Smooth muscle cell (in vitro differentiated cells): Measurements from ENCODE around the gene PROS1. TPM values are rescaled to one million over a fixed set of nuclear protein-coding genes. Genes with fewer than 3 reads are reported as not detected.
"Not testable (repeated sequence)": the region's sequence is repeated elsewhere in the genome, so short reads cannot be mapped to it uniquely, and the experiment has no call there.

Source experiments
- DNase-seq: peaks from one replicate; lab custom pipeline; 2025; ENCODE audit not compliant: unreplicated experiment; lab: John Stamatoyannopoulos, UW
- H2AFZ ChIP-seq: fragments of 200-600 bp; sonication (generic); 2 replicates; pipeline ENCODE4 v1.6.0; 2016; ENCODE audit warnings: antibody characterized with exemption, low read depth, mild to moderate bottlenecking
- H3F3A ChIP-seq: fragments of 200-600 bp; sonication (generic); 2 replicates; pipeline ENCODE4 v1.6.0; 2017; ENCODE audit warnings: antibody characterized with exemption, low read depth
- H3K27ac ChIP-seq: fragments of 200-600 bp; sonication (generic); 2 replicates; pipeline ENCODE4 v1.5.1; 2016; ENCODE audit warnings: low read depth, mild to moderate bottlenecking
- H3K27me3 ChIP-seq: fragments of 200-600 bp; sonication (generic); 2 replicates; pipeline ENCODE4 v1.6.1; 2016; ENCODE audit warnings: low read depth, mild to moderate bottlenecking
- H3K36me3 ChIP-seq: fragments of 200-600 bp; sonication (generic); 2 replicates; pipeline ENCODE4 v1.5.1; 2016; ENCODE audit warnings: low read depth
- H3K4me1 ChIP-seq: fragments of 200-600 bp; sonication (generic); 2 replicates; pipeline ENCODE4 v1.5.1; 2016; ENCODE audit warnings: low read depth
- H3K4me2 ChIP-seq: fragments of 200-600 bp; sonication (generic); 2 replicates; pipeline ENCODE4 v1.6.0; 2016; ENCODE audit warnings: mild to moderate bottlenecking
- H3K4me3 ChIP-seq: fragments of 200-600 bp; sonication (generic); 2 replicates; pipeline ENCODE4 v1.5.1; 2016; ENCODE audit warnings: mild to moderate bottlenecking
- H3K79me2 ChIP-seq: fragments of 200-600 bp; sonication (generic); 2 replicates; pipeline ENCODE4 v1.6.0; 2016; ENCODE audit warnings: low read depth, mild to moderate bottlenecking
- H3K9ac ChIP-seq: fragments of 200-600 bp; sonication (generic); 2 replicates; pipeline ENCODE4 v1.6.0; 2016; ENCODE audit warnings: low read depth
- H3K9me3 ChIP-seq: fragments of 200-600 bp; sonication (generic); replicated peaks from 2 replicates; pipeline ENCODE4 v1.5.1; 2016; ENCODE audit warnings: low read depth
- H4K20me1 ChIP-seq: fragments of 200-600 bp; sonication (generic); 2 replicates; pipeline ENCODE4 v1.6.0; 2016; ENCODE audit warnings: low read depth
- WGBS: methylation state at CpG from one replicate; pipeline ENCODE4 v1.1.7; 2016; ENCODE audit warnings: low lambda C conversion rate; 5-methylcytosine and 5-hydroxymethylcytosine counted together
- polyA plus RNA-seq: library from polyadenylated mRNA; unstranded; fragments of >200 nt; fragmentation: Nextera tagmentation; extraction: Ambion mirVana; gene quantifications from 2 replicates; pipeline ENCODE4 v1.2.1, GENCODE V29; 2016
- total RNA-seq: library from RNA; depleted of rRNA; stranded (reverse); fragments of >200 nt; gene quantifications from 2 replicates; pipeline ENCODE4 v1.2.3, GENCODE V29; 2014
- TF ChIP-seq, protein P1 (sequence below): fragments of 200-600 bp; sonication (generic); IDR thresholded peaks from 2 replicates; pipeline ENCODE4 v1.5.1; 2017; ENCODE audit warnings: borderline replicate concordance, mild to moderate bottlenecking, antibody characterized with exemption; ENCODE audit not compliant: insufficient read depth, poor library complexity, severe bottlenecking

The PROS1 gene
- total and polyA plus RNA-seq, 2 experiments from 2014 or later = 10.1 to 16.8 TPM

DNA sequence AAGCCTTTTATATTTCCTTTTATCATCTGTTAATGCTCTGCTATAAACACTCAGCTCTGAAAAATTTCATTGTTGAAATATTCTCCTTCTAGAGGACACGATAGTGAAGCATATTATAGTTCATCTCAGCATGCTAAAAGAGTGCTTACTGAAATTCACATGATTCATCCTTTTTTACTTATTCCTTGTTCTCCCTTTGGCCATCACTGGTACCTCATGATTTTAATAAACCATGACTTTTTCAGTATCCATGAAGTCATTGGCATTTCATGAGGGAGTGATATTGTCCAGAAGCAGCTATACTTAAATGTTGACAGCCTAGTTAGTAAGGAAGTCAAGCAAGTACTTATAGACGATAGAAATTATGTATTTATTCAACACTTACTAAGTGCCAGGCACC is 112.7 kb downstream of the PROS1 start:
- TF ChIP-seq, protein P1, sequence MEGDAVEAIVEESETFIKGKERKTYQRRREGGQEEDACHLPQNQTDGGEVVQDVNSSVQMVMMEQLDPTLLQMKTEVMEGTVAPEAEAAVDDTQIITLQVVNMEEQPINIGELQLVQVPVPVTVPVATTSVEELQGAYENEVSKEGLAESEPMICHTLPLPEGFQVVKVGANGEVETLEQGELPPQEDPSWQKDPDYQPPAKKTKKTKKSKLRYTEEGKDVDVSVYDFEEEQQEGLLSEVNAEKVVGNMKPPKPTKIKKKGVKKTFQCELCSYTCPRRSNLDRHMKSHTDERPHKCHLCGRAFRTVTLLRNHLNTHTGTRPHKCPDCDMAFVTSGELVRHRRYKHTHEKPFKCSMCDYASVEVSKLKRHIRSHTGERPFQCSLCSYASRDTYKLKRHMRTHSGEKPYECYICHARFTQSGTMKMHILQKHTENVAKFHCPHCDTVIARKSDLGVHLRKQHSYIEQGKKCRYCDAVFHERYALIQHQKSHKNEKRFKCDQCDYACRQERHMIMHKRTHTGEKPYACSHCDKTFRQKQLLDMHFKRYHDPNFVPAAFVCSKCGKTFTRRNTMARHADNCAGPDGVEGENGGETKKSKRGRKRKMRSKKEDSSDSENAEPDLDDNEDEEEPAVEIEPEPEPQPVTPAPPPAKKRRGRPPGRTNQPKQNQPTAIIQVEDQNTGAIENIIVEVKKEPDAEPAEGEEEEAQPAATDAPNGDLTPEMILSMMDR = no peak
- no peak overlapping the region for H3K27ac ChIP-seq
- 58% methylated on average over 2 of the region's 2 CpGs for WGBS

DNA sequence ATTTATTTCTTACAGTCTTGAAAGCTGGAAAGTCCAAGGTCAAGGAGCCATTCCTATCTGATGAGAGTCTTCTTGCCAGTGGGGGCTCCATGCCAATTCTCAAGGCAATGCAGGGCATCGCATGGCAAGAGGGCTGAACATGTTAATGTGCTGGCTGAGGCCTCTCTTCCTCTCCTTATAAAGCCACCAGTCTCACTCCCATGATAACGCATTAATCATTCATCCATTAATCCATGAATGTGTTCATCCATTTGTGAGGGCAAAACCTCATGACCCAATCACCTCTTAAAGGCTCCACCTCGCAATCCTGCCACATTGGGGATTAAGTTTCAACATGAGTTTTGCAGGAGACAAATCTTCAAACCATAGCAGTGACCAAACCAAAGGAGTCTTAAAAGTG is 118.3 kb downstream of the PROS1 start:
- Histone ChIP-seq H3K36me3 (no peaks in the 10 kb centered on the region), H3K4me2 (no peak overlapping the region), H3K9ac (no peak overlapping the region), H3K4me3 (no peak overlapping the region), H3K4me1 (no peaks in the 10 kb centered on the region), H3K27me3 (no peaks in the 10 kb centered on the region), H3K9me3 (no peaks in the 10 kb centered on the region), H3F3A (no peaks in the 10 kb centered on the region), H2AFZ (no peak overlapping the region), H4K20me1 (no peaks in the 10 kb centered on the region), H3K27ac (no peak overlapping the region), H3K79me2 (no peaks in the 10 kb centered on the region)
- TF ChIP-seq, protein P1 = no peak
- no peak for DNase-seq
- 62% methylated on average over 3 of the region's 3 CpGs for WGBS

More for the DNA sequence above, 112.7 kb downstream of the PROS1 start:
- H3K4me2 ChIP-seq = no peak overlapping the region
- no peaks in the 10 kb centered on the region for H3K36me3 ChIP-seq
- no peaks in the 10 kb centered on the region for H3K9me3 ChIP-seq
- H3K9ac ChIP-seq = no peak overlapping the region
- no peaks in the 10 kb centered on the region for H3K4me1 ChIP-seq
- H3K79me2 ChIP-seq = no peaks in the 10 kb centered on the region
- no peak overlapping the region for H3K4me3 ChIP-seq
- H4K20me1 ChIP-seq = no peaks in the 10 kb centered on the region
- no peaks in the 10 kb centered on the region for H3K27me3 ChIP-seq
- no peak overlapping the region for H2AFZ ChIP-seq
- no peaks in the 10 kb centered on the region for H3F3A ChIP-seq
- DNase-seq = no peak

DNA sequence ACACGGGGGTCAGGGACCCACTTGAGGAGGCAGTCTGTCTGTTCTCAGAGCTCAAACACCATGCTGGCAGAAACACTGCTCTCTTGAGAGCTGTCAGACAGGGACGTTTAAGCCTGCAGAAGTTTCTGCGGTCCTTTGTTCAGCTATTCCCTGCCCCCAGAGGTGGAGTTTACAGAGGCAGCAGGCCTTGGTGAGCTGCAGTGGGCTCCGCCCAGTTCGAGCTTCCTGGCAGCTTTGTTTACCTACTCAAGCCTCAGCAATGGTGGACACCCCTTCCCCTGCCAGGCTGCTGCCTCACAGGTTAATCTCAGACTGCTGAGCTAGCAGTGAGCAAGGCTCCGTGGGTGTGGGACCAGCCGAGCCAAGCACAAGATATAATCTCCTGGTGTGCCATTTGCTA is 121.5 kb downstream of the PROS1 start:
- H3K4me1 ChIP-seq, H3K36me3 ChIP-seq, H3K27ac ChIP-seq, H3K79me2 ChIP-seq, H2AFZ ChIP-seq, H3K9ac ChIP-seq, H3F3A ChIP-seq, H3K4me3 ChIP-seq, H4K20me1 ChIP-seq, H3K4me2 ChIP-seq, DNase-seq, H3K27me3 ChIP-seq, H3K9me3 ChIP-seq: not testable (repeated sequence)
- WGBS = 80% methylated on average over 7 of the region's 7 CpGs

DNA sequence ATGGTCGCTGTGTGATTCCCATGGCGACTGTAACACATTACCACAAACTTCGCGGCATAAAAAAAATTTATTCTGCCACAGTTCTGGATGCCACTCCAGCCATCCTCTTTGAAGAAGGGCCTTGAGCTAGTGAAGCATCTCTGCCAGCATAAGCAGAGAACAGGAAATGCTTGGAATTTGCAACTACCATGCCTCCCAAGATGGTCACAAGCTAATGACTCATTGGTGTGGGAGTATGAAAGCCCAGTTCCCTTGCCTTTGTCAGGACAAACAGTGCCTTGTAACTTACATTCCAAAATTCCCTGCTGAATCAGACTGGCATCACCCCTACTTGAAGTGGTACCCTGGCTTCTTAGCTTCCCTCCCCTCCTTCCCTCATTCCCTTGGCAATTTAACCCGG is 129.7 kb downstream of the PROS1 start:
- Histone ChIP-seq H3K27me3 (no peaks in the 10 kb centered on the region), H2AFZ (no peak overlapping the region), H3K9me3 (no peaks in the 10 kb centered on the region), H3K4me2 (no peak overlapping the region), H3K27ac (no peak overlapping the region), H3K4me1 (no peaks in the 10 kb centered on the region), H4K20me1 (no peaks in the 10 kb centered on the region), H3K36me3 (no peaks in the 10 kb centered on the region), H3K4me3 (no peak overlapping the region), H3K9ac (no peak overlapping the region), H3K79me2 (no peaks in the 10 kb centered on the region), H3F3A (no peaks in the 10 kb centered on the region)
- TF ChIP-seq, protein P1 = no peak
- no peak for DNase-seq
- 74% methylated on average over 5 of the region's 5 CpGs for WGBS

DNA sequence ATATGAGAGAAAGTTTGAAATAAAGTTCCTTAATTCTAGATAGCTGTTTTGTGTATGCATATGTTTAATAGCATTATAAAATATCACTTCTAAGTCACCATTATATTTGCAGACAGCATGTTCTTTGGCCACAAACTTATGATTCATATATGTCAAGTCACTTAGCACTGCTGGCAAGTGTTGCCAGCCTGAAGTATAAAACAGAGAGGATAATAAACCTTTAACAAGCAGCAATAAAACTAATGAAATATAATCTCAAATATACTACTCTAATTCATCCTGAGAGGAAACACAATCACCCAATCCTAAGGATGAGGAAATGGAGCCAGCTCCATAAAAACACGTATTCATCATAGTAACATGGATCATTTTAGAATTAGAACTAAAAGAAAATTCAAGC is 134.5 kb downstream of the PROS1 start:
- not testable (repeated sequence) for H3K4me3 ChIP-seq, H3K27me3 ChIP-seq, H3K9me3 ChIP-seq, H3K79me2 ChIP-seq, DNase-seq, H3F3A ChIP-seq, H3K27ac ChIP-seq, H4K20me1 ChIP-seq, H3K4me2 ChIP-seq, H3K9ac ChIP-seq, H2AFZ ChIP-seq, H3K36me3 ChIP-seq, H3K4me1 ChIP-seq
- WGBS = 52% methylated on average over 1 of the region's 1 CpG
